K562 (cell line): ENCODE results near the gene HMG20B. TPM values are rescaled to one million over a fixed set of nuclear protein-coding genes. Genes with fewer than 3 reads are reported as not detected.
A peak's percentile ranks its signal among the peaks of the same experiment; 100 is the strongest.

Source experiments
- CHD4 ChIP-seq: fragments of 200-600 bp; sonication (generic); IDR thresholded peaks from 3 replicates; pipeline ENCODE4 v1.6.1; 2012; ENCODE audit warnings: low read depth, mild to moderate bottlenecking, mixed read lengths, low read length, inconsistent platforms; ENCODE audit not compliant: insufficient read depth, insufficient replicate concordance, poor library complexity, severe bottlenecking
- CSDE1 ChIP-seq, 2 experiments: fragments of 450-650 bp; IDR thresholded peaks; 2 replicates each; pipeline ENCODE4 v1.6.1; 2016; ENCODE audit warnings: mild to moderate bottlenecking in 1 of 2
- CXXC5 ChIP-seq: fragments of 250-450 bp; sonication (Bioruptor Pico); IDR thresholded peaks from 2 replicates; pipeline ENCODE4 v1.8.0; 2022; ENCODE audit warnings: inconsistent platforms, mild to moderate bottlenecking, moderate library complexity
- DEAF1 ChIP-seq: fragments of 450-650 bp; formaldehyde crosslinking; IDR thresholded peaks from 2 replicates; pipeline ENCODE4 v1.4.0; 2020; ENCODE audit warnings: mild to moderate bottlenecking, moderate library complexity
- FOXK2 ChIP-seq, 2 experiments: fragments of 450-650 bp; IDR thresholded peaks in 1 of 2; conservative IDR thresholded peaks in 1 of 2; 2 replicates each; pipeline ENCODE4 v1.6.1; 2016; ENCODE audit warnings: low read depth in 2 of 2, mild to moderate bottlenecking in 1 of 2
- MAFG ChIP-seq: fragments of 450-650 bp; conservative IDR thresholded peaks from 2 replicates; pipeline ENCODE4 v1.6.1; 2016; ENCODE audit warnings: missing genetic modification characterization, missing compliant biosample characterization
- MCM2 ChIP-seq: fragments of 450-650 bp; IDR thresholded peaks from 2 replicates; pipeline ENCODE4 v1.6.1; 2017; ENCODE audit warnings: low read depth, mild to moderate bottlenecking
- NCOA1 ChIP-seq: fragments of 450-650 bp; IDR thresholded peaks from 2 replicates; pipeline ENCODE4 v1.6.1; 2016; ENCODE audit warnings: low read depth
- NEUROD1 ChIP-seq: fragments of 150-350 bp; IDR thresholded peaks from 2 replicates; pipeline ENCODE4 v1.6.1; 2014; ENCODE audit warnings: borderline replicate concordance, low read length, low read depth; ENCODE audit not compliant: partially characterized antibody
- NFRKB ChIP-seq: fragments of 450-650 bp; IDR thresholded peaks from 2 replicates; pipeline ENCODE4 v1.6.1; 2016; ENCODE audit warnings: low read depth
- NFYB ChIP-seq: IDR thresholded peaks from 2 replicates; pipeline ENCODE4 v1.6.1; 2011; ENCODE audit warnings: mild to moderate bottlenecking, moderate library complexity; ENCODE audit not compliant: insufficient read length; ENCODE audit errors: extremely low read depth
- PTTG1 ChIP-seq: fragments of 450-650 bp; IDR thresholded peaks from 2 replicates; pipeline ENCODE4 v1.6.1; 2016; ENCODE audit warnings: low read depth, mild to moderate bottlenecking, missing genetic modification characterization, missing compliant biosample characterization
- RAD51 ChIP-seq: fragments of 450-650 bp; IDR thresholded peaks from 2 replicates; pipeline ENCODE4 v1.7.1; 2016; ENCODE audit warnings: low read depth, mild to moderate bottlenecking, borderline replicate concordance
- RBFOX2 ChIP-seq: fragments of 200-400 bp; formaldehyde crosslinking; IDR thresholded peaks from 2 replicates; pipeline ENCODE4 v1.6.1; 2017; ENCODE audit warnings: low read depth, mild to moderate bottlenecking, low read length, moderate library complexity
- TBL1XR1 ChIP-seq, 2 experiments: IDR thresholded peaks; 2 replicates each; pipeline ENCODE4 v1.6.1; 2012; ENCODE audit warnings: improper control_type of control experiment in 2 of 2, low read length in 2 of 2, mild to moderate bottlenecking in 1 of 2
- TCF15 ChIP-seq: fragments of 250-450 bp; sonication (Bioruptor Pico); IDR thresholded peaks from 2 replicates; pipeline ENCODE4 v1.8.0; 2022; ENCODE audit warnings: moderate library complexity, mild to moderate bottlenecking, inconsistent platforms
- ZBTB49 ChIP-seq: sonication (generic); formaldehyde crosslinking; IDR thresholded peaks from 2 replicates; pipeline ENCODE4 v1.8.0; 2022; ENCODE audit warnings: missing genetic modification reagents, mild to moderate bottlenecking, borderline replicate concordance
- ZBTB8A ChIP-seq: fragments of 450-650 bp; IDR thresholded peaks from 2 replicates; pipeline ENCODE4 v1.6.1; 2018; ENCODE audit warnings: mild to moderate bottlenecking, moderate library complexity; ENCODE audit not compliant: partially characterized antibody
- ZNF12 ChIP-seq: sonication (generic); formaldehyde crosslinking; IDR thresholded peaks from 2 replicates; pipeline ENCODE4 v1.4.0; 2020; ENCODE audit warnings: mild to moderate bottlenecking, missing genetic modification reagents
- ZNF217 ChIP-seq: sonication (generic); formaldehyde crosslinking; IDR thresholded peaks from 2 replicates; pipeline ENCODE4 v1.8.0; 2022; ENCODE audit warnings: mild to moderate bottlenecking, missing genetic modification reagents
- ZNF280A ChIP-seq: fragments of 450-650 bp; IDR thresholded peaks from 2 replicates; pipeline ENCODE4 v1.6.1; 2018; ENCODE audit warnings: mild to moderate bottlenecking, low read depth; ENCODE audit not compliant: partially characterized antibody
- ZNF778 ChIP-seq: fragments of 450-650 bp; formaldehyde crosslinking; IDR thresholded peaks from 2 replicates; pipeline ENCODE4 v1.4.0; 2020; ENCODE audit warnings: mild to moderate bottlenecking, moderate library complexity
- polyA plus RNA-seq, 8 experiments: library from polyadenylated mRNA; depleted of rRNA in 4 of 8; stranded (reverse) in 5 of 8; unstranded in 3 of 8; fragments of >200 nt; fragmentation: Nextera tagmentation in 2 of 8; fragmentation: Illumina TruSeq in 1 of 8; extraction: Ambion mirVana in 2 of 8; extraction: Trizol in 1 of 8; gene quantifications; 2 replicates each; pipeline versions ENCODE4 v1.2.1 to v1.2.3, GENCODE V29; 2011 to 2014; ENCODE audit warnings: inconsistent platforms in 1 of 8, missing spikeins in 1 of 8
- total RNA-seq, 7 experiments: library from RNA; depleted of rRNA in 6 of 7; stranded (reverse); fragments of >200 nt in 6 of 7; fragmentation: Illumina TruSeq in 2 of 7; extraction: Trizol in 2 of 7; gene quantifications; 2 replicates each; pipeline versions ENCODE4 v1.2.1 to v1.2.3, GENCODE V29; 2011 to 2021; ENCODE audit warnings: low replicate concordance in 1 of 7

Gene HMG20B
- total and polyA plus RNA-seq, 9 of the 15 experiments (the other 6 are each of a cell fraction or from before 2014, with no cell fraction given): 0.35 to 172 (median 38.6) TPM

GRCh38 chr19:3544742-3545668, 27.7 kb upstream of the HMG20B start (continued):
- TF ChIP-seq DEAF1 (CRISPR knock-in tag): peak; percentile 61; the same call in 1 of the 2 replicates
- TF ChIP-seq ZNF778 (CRISPR knock-in tag): no peak
- TF ChIP-seq NFYB: no peak
- TF ChIP-seq ZBTB8A: no peak
- no peak for TF ChIP-seq ZNF12
- TF ChIP-seq TCF15: no peak
- TF ChIP-seq FOXK2 (conservative IDR thresholded peaks at IDR 0.05 in 1 of 2, IDR thresholded peaks at IDR 0.05 in 1 of 2; ENCODE audit: low read depth in 2 of 2): no peak
- no peak for TF ChIP-seq MAFG (tag)
- no peak for TF ChIP-seq NEUROD1
- TF ChIP-seq PTTG1 (tag): no peak
- TF ChIP-seq ZNF217 (CRISPR knock-in tag): no peak
- TF ChIP-seq ZNF280A: no peak
- TF ChIP-seq CHD4: no peak
- no peak for TF ChIP-seq CXXC5 (CRISPR knock-in tag)
- no peak for TF ChIP-seq CSDE1 (IDR thresholded peaks at IDR 0.05)
- TF ChIP-seq MCM2: no peak
- TF ChIP-seq RBFOX2: no peak
- TF ChIP-seq NCOA1: no peak
- TF ChIP-seq RAD51: no peak
- no peak for TF ChIP-seq NFRKB
- no peak for TF ChIP-seq TBL1XR1 (IDR thresholded peaks at IDR 0.05; ENCODE audit: low read length in 2 of 2)
- no peak for TF ChIP-seq ZBTB49 (CRISPR knock-in tag)
